Stimulated activated CD4-positive, alpha-beta T cell treated with anti-CD3 and anti-CD28 coated beads, Interleukin-4, amount 100 ng/mL, for 24 hours (primary cell): Measurements from ENCODE around the gene UQCR11.

Experiments
- DNase-seq: peaks from one replicate; pipeline ENCODE4 v3.0.0-alpha.2; 2020

The UQCR11 gene

DNA sequence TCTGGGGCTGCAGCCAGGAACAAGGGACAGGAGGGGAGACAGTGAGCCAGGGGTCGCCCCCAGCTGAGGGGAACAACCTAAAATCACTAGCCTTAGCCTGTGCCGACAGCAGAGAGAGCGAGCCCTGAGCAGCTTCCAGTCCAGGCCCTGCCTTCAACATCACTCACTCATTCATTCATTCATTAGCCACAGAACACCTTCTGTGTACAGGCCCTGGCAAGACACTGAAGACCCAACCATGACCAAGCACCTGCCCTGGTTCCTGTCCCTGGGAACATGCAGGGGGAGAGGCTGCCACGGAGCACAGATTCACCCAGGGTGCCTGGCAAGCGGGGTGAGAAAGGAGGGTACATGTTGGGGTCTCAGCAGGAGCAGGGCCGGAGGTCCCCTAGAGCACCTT is 42.0 kb downstream of the UQCR11 start:
- DNase-seq: no peak

DNA sequence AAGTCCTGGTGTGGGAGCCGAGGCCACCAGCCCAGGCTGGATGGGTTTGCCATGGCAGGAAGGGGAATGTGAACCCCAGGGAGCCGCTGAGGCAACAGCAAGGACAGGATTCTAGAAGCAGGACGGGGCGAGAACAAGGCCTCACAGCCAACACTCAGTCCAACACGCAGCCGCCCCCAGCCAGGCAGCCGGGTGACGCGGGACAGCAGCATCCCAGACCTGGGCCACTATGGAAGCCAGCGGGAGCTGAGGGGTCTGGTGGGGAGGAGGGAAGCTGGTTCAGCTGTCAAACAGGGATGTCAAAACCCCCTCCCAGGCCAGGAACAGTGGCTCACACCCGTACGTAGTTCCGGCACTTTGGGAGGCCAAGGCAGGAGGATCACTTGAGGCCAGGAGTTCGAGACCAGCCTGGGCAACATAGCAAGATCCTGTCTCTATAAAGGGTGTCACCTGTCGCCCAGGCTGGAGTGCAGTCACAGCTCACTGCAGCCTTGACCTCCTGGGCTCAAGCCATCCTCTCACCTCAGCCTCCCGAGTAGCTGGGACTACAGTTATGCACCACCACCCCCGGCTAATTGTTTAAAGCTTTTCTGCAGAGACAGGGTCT is 43.9 kb downstream of the UQCR11 start:
- no peak for DNase-seq

DNA sequence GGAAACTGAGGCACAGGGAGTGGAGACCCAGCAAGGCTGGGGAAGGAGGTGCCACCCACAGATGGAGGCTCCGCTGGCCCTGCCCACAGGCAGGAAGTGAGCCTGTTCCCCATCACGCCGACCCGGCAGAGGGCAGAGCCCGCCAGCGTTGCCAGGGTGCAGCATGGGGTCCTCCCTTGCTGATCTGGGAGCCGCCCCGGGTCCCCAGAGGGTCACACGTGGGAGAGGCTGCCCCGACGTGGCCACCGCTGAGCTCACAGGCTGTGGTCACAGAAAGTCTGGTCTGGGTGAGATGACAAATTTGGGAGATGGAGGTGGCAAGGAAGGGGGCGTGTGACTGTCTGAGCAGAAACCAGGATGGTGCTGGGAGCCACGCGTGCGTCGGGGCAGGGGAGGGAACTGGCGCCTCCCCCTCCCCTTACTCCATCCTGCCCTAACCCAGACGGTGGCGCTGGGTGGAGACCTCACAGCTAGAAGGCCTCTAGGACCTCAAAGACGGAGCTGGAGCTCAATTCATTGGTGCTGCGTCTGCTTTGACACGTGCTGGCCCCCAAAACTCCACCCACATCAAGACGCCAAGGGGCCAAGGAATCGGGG is 44.9 kb downstream of the UQCR11 start:
- DNase-seq: no peak

DNA sequence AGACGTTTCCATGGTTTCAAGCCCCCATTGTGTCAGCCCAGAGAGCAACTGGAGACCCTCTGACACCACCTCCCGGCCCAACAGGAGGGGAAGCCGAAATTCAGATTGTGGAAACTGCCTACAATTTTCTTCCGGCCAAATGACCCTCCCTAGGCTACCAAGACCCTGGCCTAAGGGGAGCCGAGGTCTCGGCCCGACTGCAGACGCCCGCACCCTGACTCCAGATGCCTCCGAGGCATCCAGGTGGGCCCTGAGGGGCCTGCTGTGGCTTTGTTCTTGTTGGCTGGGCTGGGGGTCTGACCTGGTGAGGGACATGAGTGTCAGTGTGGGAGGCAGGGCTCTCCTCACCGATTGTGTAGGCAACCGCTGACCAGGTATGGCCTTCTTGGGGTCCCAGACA is 46.7 kb downstream of the UQCR11 start:
- no peak for DNase-seq

DNA sequence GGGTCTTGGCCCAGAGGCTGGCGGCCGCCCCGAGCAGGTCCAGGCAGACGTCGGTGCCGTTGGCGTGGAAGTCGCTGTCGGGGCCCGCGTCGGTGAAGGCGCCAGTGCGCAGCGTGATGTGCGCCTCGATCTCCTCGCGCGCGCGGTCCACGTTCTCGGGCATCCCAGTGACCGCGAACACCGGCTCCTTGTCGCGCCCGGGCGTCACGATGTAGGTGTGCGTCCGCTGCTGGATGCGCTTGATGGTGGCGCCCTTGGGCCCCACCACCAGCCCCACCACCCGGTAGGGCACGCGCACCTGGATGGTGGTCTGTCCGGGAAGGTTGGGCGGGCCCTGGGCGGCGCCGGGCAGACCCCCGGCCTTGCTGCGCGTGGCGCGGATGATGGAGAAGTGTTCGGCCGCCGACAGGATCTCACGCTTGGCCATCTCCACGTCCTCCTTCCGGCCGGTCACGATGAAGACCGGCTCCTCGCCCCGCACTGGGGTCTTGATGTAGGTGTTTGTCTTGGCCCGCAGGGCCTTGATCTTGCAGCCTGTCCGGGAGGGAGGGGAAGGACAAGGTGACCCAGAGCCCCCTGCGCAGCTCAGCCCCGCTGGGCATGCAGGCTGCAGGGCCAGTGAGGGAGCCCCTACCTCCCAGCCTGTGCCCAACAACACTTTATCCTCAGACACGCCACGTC is 48.7 kb downstream of the UQCR11 start:
- no peak for DNase-seq

DNA sequence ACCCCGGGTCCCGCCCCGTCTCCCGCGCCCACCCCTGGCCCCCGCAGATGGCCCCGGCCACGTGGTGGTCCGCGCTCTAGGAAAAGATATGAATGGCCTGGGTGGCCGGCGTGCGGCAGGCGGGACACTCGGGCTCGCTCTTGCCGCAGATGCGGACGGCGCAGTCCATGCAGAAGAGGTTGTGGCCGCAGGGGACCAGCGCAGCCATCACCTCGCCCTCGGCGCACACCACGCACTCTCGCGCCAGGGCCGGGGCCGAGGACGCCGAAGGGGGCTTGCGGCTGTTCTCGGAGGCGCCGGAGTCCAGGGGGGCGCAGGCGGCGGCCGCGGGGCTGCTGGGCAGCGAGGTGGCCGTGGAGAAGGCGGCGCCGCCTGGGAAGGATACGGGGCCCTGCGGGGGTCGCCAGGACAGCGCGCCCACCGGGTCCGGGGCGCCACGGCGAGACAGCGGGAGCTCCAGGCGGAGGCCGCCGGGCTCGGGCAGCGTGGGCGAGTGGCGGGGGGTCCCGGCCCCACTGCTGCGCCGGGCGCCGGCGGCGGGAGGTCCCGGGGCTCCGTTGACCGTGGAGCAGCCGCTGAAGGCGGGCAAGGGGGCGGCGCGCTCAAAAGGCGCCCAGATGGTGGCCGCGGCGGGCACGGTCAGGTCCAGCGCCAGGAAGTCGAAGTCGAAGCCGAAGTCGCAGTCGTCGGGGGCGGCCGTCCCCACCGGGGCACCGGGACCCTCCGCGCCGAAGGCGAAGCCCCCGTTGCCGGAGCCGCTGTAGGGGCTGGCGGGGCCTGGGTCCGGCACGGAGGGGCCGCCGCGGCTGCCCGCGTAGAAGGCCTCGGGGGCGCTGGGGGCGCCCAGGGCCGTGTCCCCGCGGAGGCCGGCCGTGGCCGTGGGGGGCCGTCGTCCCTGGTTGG is 49.5 kb downstream of the UQCR11 start:
- DNase-seq: no peak

DNA sequence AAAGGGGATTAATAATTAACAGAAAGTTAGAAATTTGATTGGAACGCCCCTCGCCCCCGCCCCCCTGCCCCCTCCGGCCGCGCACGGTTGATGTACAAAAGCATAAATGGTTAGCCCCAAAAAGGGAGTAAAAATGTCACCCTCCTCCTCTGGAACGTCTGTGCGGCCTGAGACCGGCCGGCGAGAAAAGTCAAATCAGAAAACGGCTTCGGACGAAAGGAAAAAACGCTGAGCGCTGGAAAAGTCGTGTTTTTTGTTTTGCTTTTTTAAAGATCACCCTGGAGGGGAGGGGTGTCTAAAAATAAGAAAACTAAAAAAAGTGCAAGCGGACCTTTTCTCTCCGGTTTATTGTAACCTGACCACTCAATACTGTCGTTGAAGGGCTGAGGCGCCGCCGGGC is 50.3 kb downstream of the UQCR11 start:
- DNase-seq: no peak

DNA sequence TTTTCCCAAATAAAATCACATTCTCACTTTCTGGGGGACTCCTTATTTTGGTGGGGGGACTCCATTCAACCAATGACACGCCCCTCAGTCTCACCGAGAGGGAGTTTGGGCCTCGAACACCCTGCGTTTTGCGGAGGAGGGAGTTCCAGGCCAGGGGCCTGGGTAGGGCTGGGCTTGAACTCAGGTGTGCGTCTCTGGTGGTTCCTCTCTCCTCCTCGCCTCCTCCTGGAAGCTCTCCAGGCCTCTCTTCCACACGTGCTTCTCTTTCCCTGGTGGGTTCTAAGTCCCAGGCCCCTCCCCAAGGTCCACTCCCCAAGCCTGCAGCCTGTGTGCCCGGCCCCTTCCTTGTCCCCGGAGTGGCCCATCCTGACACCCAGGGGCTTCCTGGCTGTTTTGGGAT is 51.8 kb downstream of the UQCR11 start:
- DNase-seq: no peak

DNA sequence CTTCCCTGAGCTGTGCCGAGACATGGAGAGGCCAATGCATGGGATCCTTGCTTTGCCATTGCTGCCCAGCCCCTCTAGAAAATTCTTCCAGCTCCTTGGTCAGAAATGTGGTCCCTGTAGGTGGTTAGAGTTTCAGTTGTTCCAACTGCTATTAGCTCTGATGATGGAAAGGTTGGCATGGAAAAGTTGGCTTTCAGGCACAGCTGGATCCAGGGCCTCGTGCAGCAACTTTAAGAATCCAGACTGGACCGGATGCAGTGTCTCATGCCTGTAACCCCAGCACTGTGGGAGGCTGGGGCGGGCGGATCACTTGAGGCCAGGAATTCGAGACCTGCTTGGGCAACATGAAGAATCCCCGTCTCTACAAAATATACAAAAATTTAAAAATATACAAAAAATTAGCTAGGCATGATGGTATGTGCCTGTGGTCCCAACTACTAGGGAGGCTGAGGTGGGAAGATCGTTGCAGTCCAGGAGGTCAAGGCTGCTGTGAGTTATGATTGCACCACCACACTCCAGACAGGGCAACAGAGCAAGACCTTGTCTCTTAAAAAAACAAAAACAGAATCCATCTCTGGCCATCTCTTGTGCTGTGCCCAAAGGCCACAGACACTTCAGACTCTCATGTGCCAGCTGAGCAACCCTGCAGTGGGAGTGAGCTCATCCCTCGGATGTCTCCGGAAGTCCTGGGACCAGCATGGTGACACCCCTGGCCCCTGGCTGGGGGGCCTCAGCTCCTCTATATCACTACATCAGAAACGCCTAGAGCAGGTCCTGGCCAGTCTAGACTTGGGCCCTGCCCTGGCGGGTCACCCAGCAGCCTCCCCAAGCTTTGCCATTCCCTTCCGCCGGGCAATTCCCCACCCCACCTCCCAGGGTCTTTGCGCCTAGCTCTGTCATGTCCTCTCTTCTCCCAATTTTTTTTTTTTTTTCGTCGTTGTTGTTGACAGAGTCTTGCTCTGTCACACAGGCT is 53.9 kb downstream of the UQCR11 start:
- DNase-seq: no peak

DNA sequence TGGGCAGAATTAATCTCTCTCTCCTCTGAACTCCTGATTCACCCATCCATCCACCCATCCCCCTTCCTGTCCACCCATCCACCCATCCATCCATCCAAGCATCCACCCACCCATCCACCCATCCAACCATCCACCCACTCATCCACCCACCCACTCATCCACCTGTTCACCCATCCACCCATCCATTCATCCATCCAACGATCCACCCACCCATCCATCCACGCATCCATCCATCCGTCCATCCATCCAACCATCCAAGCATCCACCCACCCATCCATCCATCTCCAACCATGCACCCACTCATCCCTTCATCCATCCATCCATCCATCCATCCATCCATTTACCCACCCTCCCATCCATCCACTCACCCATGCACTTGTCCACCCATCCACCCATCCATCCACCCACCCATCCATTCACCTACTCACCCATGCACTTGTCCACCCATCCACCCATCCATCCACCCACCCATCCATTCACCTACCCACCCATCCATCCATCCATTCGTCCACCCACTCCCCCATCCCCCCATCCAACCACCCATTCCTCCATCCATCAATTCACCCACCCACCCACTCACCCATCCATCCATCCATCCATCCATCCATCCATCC is 55.8 kb downstream of the UQCR11 start:
- DNase-seq: no peak
